ENCODE results near the gene WDR37. TPM values are rescaled to one million over a fixed set of nuclear protein-coding genes. Genes with fewer than 3 reads are reported as not detected.

WDR37 gene
- total and polyA plus RNA-seq, 10 of the 15 experiments (the other 5 are each of a cell fraction or from before 2014, with no cell fraction given), result 1.9 to 11.1 (median 7.1) TPM

- TF ChIP-seq SKIL (IDR thresholded peaks at IDR 0.05; ENCODE audit: low read depth, poor library complexity, severe bottlenecking), result no peak
- TF ChIP-seq ZBED1 (IDR thresholded peaks at IDR 0.05; ENCODE audit: borderline replicate concordance), result no peak
- TF ChIP-seq, protein P1, sequence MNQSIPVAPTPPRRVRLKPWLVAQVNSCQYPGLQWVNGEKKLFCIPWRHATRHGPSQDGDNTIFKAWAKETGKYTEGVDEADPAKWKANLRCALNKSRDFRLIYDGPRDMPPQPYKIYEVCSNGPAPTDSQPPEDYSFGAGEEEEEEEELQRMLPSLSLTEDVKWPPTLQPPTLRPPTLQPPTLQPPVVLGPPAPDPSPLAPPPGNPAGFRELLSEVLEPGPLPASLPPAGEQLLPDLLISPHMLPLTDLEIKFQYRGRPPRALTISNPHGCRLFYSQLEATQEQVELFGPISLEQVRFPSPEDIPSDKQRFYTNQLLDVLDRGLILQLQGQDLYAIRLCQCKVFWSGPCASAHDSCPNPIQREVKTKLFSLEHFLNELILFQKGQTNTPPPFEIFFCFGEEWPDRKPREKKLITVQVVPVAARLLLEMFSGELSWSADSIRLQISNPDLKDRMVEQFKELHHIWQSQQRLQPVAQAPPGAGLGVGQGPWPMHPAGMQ (IDR thresholded peaks at IDR 0.05; ENCODE audit: borderline replicate concordance), result no peak
- TF ChIP-seq YBX1 (IDR thresholded peaks at IDR 0.05), result no peak
- TF ChIP-seq CHD2 (IDR thresholded peaks at IDR 0.05; ENCODE audit: borderline replicate concordance, low read depth, low read length), result no peak
- no peak for TF ChIP-seq MEF2A (IDR thresholded peaks at IDR 0.05; ENCODE audit: insufficient read depth, low read depth, low read length)
- TF ChIP-seq SREBF2 (IDR thresholded peaks at IDR 0.05; ENCODE audit: low read length), result no peak
Observed at GRCh38 chr10:1059902-1060301, 3.7 kb downstream of the WDR37 start (continued).

GRCh38 chr10:1061930-1062774, 6.0 kb downstream of the WDR37 start:
- no peaks in the 10 kb centered on the region for H3K27me3 ChIP-seq (replicated peaks in 1 of 2; ENCODE audit: control insufficient read depth in 2 of 2, insufficient read depth in 2 of 2, low read length in 1 of 2)
- H4K20me1 ChIP-seq (ENCODE audit: control insufficient read depth, insufficient read depth), result no peaks in the 10 kb centered on the region
- H3K9me3 ChIP-seq (replicated peaks; ENCODE audit: control insufficient read depth, insufficient read depth, low read length), result no peaks in the 10 kb centered on the region
- TF ChIP-seq SIX5 (IDR thresholded peaks at IDR 0.05; ENCODE audit: low read depth, low read length, severe bottlenecking) (no peak), TCF7 (IDR thresholded peaks at IDR 0.05; ENCODE audit: borderline replicate concordance) (no peak), ASH2L (IDR thresholded peaks at IDR 0.05; ENCODE audit: borderline replicate concordance, low read depth) (no peak), ZBTB33 (IDR thresholded peaks at IDR 0.05) (no peak), NFYB (IDR thresholded peaks at IDR 0.05; ENCODE audit: insufficient read depth, low read depth, low read length) (no peak), NR2C2 (IDR thresholded peaks at IDR 0.05; ENCODE audit: borderline replicate concordance, control insufficient read depth, insufficient read length, low read depth) (no peak), SUPT20H (IDR thresholded peaks at IDR 0.05; ENCODE audit: borderline replicate concordance, control insufficient read depth, low read depth, low read length) (no peak), TARDBP (IDR thresholded peaks at IDR 0.05; ENCODE audit: borderline replicate concordance) (no peak), FOXK2 (IDR thresholded peaks at IDR 0.05) (no peak), RELA (IDR thresholded peaks at IDR 0.05; ENCODE audit: borderline replicate concordance, partially characterized antibody) (no peak)
- no peak overlapping the region for H3K27ac ChIP-seq (ENCODE audit: control insufficient read depth, insufficient read depth)
- H3K4me1 ChIP-seq (ENCODE audit: control insufficient read depth, insufficient read depth, low read length), result peaks cover 18% of the 10 kb centered on the region
- peaks cover 0 to 10% of the 10 kb centered on the region in 2 experiments; a peak in 1 of 4 replicates for H3K36me3 ChIP-seq (ENCODE audit: control insufficient read depth in 2 of 2, insufficient read depth in 2 of 2, low read length in 1 of 2)
- ChIA-PET CTCF (no interaction called here), SMC1A (ENCODE audit: uncharacterized antibody, unreplicated experiment) (interaction anchor here (0.6 kb wide), 1 partner anchor 70 kb away, joined by 3 read pairs; no protein-coding TSS in a partner anchor), RAD21 (ENCODE audit: unreplicated experiment) (interaction anchor here (1.0 kb wide), 1 partner anchor 12 kb away, joined by 3 read pairs; no protein-coding TSS in a partner anchor), POLR2A (interaction anchor here (0.7 kb wide), 1 partner anchor 12 kb away, joined by 6 read pairs; no protein-coding TSS in a partner anchor)
- no peak overlapping the region for H3K4me3 ChIP-seq
- no peak for DNase-seq (ENCODE audit: low read depth, low spot score)
- no TSS peak for BruUV-seq (replicated peaks)
- no peak overlapping the region for H2AFZ ChIP-seq (ENCODE audit: control insufficient read depth, low read depth, low read length)
- no peak overlapping the region for H3K4me2 ChIP-seq (ENCODE audit: control insufficient read depth, insufficient read depth)
- ATAC-seq, result no peak
- no peak overlapping the region for H3K9ac ChIP-seq (ENCODE audit: control insufficient read depth, insufficient read depth, low read length)
- intact Hi-C loops (cut with micrococcal nuclease; ENCODE audit: unreplicated experiment), result no loop called here
- H3K79me2 ChIP-seq (ENCODE audit: control insufficient read depth, insufficient read depth, low read length), result peaks cover 39% of the 10 kb centered on the region
- in situ Hi-C loops (cut with MboI), result no loop called here
- FAIRE-seq, result no peak
- 93% methylated on average over 7 of the region's 7 CpGs for WGBS (ENCODE audit: insufficient coverage, insufficient replicate concordance, low lambda C conversion rate, missing lambda C conversion rate)

Data from GM12878 (cell line).